ENCODE data around the gene MOGAT1. TPM values are rescaled to one million over a fixed set of nuclear protein-coding genes. Genes with fewer than 3 reads are reported as not detected.

The MOGAT1 gene
- total and polyA plus RNA-seq, 2 of the 13 experiments (the other 11 are each of a cell fraction or from before 2014, with no cell fraction given): 0.98 to 4.3 TPM

DNA sequence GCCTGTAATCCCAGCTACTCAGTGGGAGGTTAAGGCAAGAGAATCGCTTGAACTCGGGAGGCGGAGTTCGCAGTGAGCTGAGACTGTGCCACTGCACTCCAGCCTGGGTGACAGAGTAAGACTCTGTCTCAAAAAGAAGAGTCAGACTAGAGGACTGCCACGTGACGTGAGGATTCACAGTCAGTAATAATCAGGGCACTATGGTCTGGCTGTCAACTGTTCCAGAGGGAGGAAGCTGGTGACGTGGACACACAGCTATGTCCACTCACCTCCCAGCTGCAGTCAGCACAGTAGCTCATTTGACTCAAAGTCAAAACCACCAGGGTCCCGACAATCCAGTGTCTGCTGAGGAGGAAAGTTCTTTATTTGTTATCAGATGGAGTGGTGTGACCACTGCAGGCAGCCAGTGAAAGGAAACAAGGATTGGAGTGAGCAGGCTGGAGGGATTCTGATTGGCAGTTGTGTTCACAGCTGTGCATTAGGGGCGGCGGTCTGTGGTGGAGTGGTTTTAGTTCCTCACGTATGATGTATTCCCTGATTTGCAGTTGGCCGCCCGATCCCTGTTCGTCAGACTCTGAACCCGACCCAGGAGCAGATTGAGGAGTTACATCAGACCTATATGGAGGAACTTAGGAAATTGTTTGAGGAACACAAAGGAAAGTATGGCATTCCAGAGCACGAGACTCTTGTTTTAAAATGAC, 37.9 kb downstream of the MOGAT1 start (continued):
- TF ChIP-seq, protein P1, sequence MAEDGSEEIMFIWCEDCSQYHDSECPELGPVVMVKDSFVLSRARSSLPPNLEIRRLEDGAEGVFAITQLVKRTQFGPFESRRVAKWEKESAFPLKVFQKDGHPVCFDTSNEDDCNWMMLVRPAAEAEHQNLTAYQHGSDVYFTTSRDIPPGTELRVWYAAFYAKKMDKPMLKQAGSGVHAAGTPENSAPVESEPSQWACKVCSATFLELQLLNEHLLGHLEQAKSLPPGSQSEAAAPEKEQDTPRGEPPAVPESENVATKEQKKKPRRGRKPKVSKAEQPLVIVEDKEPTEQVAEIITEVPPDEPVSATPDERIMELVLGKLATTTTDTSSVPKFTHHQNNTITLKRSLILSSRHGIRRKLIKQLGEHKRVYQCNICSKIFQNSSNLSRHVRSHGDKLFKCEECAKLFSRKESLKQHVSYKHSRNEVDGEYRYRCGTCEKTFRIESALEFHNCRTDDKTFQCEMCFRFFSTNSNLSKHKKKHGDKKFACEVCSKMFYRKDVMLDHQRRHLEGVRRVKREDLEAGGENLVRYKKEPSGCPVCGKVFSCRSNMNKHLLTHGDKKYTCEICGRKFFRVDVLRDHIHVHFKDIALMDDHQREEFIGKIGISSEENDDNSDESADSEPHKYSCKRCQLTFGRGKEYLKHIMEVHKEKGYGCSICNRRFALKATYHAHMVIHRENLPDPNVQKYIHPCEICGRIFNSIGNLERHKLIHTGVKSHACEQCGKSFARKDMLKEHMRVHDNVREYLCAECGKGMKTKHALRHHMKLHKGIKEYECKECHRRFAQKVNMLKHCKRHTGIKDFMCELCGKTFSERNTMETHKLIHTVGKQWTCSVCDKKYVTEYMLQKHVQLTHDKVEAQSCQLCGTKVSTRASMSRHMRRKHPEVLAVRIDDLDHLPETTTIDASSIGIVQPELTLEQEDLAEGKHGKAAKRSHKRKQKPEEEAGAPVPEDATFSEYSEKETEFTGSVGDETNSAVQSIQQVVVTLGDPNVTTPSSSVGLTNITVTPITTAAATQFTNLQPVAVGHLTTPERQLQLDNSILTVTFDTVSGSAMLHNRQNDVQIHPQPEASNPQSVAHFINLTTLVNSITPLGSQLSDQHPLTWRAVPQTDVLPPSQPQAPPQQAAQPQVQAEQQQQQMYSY (CRISPR knock-in tag; IDR thresholded peaks at IDR 0.05): 0 out of 2 replicates have a peak, but pooled peaks have one; percentile 40
- TF ChIP-seq TCF7L2 (IDR thresholded peaks at IDR 0.05; ENCODE audit: low read depth, low read length): no peak
- peak; percentile 71; the same call in 1 of the 2 replicates for TF ChIP-seq NFKB2 (CRISPR knock-in tag; IDR thresholded peaks at IDR 0.05; ENCODE audit: borderline replicate concordance)
- TF ChIP-seq, protein P2, sequence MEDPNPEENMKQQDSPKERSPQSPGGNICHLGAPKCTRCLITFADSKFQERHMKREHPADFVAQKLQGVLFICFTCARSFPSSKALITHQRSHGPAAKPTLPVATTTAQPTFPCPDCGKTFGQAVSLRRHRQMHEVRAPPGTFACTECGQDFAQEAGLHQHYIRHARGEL (CRISPR knock-in tag; IDR thresholded peaks at IDR 0.05): no peak
- TF ChIP-seq ZMAT3 (CRISPR knock-in tag; conservative IDR thresholded peaks at IDR 0.05): peak; percentile 67; the same call in 1 of the 2 replicates
- 0 out of 2 replicates have a peak, but pooled peaks have one; percentile 28 for TF ChIP-seq ZNF33A (CRISPR knock-in tag; IDR thresholded peaks at IDR 0.05; ENCODE audit: borderline replicate concordance)
- no peak for TF ChIP-seq SRSF4 (IDR thresholded peaks at IDR 0.05; ENCODE audit: low read depth, low read length, poor library complexity, severe bottlenecking)
- no peak for TF ChIP-seq FLYWCH1 (CRISPR knock-in tag; IDR thresholded peaks at IDR 0.05)
- TF ChIP-seq, protein P3, sequence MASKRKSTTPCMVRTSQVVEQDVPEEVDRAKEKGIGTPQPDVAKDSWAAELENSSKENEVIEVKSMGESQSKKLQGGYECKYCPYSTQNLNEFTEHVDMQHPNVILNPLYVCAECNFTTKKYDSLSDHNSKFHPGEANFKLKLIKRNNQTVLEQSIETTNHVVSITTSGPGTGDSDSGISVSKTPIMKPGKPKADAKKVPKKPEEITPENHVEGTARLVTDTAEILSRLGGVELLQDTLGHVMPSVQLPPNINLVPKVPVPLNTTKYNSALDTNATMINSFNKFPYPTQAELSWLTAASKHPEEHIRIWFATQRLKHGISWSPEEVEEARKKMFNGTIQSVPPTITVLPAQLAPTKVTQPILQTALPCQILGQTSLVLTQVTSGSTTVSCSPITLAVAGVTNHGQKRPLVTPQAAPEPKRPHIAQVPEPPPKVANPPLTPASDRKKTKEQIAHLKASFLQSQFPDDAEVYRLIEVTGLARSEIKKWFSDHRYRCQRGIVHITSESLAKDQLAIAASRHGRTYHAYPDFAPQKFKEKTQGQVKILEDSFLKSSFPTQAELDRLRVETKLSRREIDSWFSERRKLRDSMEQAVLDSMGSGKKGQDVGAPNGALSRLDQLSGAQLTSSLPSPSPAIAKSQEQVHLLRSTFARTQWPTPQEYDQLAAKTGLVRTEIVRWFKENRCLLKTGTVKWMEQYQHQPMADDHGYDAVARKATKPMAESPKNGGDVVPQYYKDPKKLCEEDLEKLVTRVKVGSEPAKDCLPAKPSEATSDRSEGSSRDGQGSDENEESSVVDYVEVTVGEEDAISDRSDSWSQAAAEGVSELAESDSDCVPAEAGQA (IDR thresholded peaks at IDR 0.05; ENCODE audit: low read depth): peak; percentile 63
- TF ChIP-seq, protein P3 (CRISPR knock-in tag; IDR thresholded peaks at IDR 0.05; ENCODE audit: borderline replicate concordance): no peak; the same call in 1 of the 2 replicates
- no peak for TF ChIP-seq HNRNPK (IDR thresholded peaks at IDR 0.05; ENCODE audit: low read depth, low read length, poor library complexity, severe bottlenecking)
- peak; percentile 95 for TF ChIP-seq MEIS1 (CRISPR knock-in tag; IDR thresholded peaks at IDR 0.05; ENCODE audit: borderline replicate concordance)
- TF ChIP-seq, protein P4, sequence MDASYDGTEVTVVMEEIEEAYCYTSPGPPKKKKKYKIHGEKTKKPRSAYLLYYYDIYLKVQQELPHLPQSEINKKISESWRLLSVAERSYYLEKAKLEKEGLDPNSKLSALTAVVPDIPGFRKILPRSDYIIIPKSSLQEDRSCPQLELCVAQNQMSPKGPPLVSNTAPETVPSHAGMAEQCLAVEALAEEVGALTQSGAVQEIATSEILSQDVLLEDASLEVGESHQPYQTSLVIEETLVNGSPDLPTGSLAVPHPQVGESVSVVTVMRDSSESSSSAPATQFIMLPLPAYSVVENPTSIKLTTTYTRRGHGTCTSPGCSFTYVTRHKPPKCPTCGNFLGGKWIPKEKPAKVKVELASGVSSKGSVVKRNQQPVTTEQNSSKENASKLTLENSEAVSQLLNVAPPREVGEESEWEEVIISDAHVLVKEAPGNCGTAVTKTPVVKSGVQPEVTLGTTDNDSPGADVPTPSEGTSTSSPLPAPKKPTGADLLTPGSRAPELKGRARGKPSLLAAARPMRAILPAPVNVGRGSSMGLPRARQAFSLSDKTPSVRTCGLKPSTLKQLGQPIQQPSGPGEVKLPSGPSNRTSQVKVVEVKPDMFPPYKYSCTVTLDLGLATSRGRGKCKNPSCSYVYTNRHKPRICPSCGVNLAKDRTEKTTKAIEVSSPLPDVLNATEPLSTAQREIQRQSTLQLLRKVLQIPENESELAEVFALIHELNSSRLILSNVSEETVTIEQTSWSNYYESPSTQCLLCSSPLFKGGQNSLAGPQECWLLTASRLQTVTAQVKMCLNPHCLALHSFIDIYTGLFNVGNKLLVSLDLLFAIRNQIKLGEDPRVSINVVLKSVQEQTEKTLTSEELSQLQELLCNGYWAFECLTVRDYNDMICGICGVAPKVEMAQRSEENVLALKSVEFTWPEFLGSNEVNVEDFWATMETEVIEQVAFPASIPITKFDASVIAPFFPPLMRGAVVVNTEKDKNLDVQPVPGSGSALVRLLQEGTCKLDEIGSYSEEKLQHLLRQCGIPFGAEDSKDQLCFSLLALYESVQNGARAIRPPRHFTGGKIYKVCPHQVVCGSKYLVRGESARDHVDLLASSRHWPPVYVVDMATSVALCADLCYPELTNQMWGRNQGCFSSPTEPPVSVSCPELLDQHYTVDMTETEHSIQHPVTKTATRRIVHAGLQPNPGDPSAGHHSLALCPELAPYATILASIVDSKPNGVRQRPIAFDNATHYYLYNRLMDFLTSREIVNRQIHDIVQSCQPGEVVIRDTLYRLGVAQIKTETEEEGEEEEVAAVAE (CRISPR knock-in tag; IDR thresholded peaks at IDR 0.05; ENCODE audit: borderline replicate concordance): peak; percentile 71; the same call in 1 of the 2 replicates

Data from HepG2 (cell line).